HG03571 (cell line): ENCODE results near the gene THRB.

Experiments
- ATAC-seq: cut with Tn5 transposase; IDR thresholded peaks from one replicate; pipeline ENCODE4 v1.9.1; 2021; ENCODE audit not compliant: unreplicated experiment

THRB gene

DNA sequence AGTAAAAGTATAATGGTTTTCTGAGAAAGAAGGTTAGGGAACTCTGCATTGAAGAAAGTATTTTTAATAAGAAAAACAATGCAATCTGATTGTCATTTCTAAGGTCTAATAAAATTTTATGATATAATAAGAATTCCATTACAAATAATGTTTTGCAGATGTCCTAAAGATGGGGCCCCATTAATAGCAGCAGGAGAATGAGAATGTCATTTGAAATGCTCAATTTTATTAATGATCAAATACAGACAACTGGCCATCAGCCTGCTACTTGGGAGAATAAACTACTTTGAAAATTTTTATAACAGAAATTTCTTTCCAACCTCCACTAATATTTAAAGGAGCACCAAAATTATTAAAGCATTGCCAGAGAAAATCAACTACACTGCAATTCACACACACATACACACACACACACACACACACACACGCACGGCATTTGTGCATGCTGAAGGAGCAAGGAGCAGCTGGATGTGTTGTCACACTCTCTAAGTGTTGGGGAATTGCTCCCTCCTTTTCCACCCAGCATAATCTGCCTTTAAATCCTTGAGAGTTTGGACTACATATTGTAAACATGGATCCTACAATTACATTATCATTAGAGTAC is 109.5 kb downstream of the THRB start:
- ATAC-seq: no peak

DNA sequence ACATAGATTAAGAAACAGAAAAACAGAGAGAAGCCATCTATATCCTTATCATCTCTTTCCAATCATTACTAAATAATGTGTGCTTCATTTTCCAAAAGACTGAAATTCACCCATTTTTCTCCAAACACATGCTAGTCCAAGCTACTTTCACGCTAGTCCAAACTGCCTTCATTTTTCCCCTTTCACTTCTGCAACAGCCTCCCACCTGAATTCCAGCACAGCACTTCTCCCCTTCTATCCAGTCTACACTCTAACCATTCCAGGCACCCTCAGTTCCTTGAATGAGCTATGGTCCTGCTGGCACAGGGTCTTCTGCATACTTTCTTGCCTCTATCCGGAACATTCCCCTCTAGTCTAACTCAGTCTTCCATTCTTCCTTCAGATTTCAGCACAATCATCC is 112.0 kb downstream of the THRB start:
- no peak for ATAC-seq

DNA sequence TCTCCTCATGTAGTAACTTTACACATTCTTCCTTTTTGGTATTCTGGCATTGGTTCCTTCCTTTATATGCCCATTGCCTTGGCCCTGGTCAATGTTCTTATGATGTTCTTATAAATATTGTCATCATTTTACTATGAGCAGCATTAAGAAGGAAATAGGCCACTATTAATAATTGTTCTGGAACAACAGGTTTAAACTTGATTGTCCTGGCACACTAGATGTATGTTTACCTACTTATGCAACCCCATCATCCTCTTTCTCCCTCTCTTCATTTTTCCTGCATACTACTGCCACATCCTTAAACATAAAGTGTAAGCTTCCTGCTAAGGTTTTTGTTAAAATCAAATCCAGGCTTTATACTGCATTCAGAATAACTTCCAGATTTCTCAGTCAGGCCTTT is 114.7 kb downstream of the THRB start:
- ATAC-seq: no peak

DNA sequence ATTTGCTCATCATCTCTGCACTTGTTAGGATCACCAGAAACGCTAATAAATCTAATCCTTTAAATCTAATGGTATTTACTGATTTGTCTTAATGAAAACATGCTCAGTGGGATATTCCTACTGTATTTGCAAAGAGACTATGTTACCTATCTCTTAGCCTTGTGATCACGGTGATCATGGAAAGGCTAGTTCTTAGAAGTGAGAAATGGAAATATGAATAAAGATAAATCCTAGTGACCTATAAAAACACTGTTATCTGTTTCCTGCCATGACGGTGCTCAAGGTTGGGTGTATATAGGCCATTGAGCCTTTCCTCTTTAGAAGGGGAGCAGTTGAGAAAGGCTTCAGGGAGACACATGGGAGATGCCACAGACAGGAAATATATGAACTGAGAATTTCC is 116.3 kb downstream of the THRB start:
- no peak for ATAC-seq

DNA sequence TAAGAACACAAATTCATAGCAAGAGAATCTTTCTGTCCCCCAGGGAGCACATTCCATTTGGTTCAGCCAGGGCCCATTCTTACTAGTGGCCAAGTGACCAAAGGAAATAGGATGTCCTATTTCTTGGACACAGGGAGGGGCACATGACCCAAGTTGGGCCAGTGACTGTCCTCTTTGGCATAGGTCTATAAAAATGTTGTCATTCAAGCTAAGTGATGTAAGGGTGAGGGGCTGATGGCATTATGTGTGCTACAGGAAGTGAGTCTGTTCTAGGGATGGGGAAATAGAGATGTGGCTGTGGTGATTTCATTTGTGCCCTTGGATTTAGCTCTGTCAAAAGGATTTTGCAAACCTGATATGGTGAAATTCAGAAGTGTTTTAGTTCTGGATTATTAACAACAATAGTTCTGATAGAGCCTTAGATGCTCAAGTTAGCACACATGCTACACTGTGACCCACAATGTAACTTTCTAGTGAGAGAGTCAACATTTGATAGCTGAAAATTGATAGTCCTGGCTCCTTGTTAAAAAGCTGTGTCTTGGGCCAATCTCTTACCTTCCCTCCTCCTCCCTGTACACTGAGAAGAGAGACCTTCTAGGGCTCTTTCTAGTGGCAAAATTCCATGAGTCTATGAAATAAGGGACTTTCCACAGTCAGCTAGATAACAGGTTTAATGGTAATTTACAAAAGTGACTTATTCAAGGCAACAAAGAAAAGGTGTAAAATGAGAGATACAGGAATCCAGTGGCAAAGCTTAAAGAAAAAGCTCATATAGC is 117.2 kb downstream of the THRB start:
- no peak for ATAC-seq

DNA sequence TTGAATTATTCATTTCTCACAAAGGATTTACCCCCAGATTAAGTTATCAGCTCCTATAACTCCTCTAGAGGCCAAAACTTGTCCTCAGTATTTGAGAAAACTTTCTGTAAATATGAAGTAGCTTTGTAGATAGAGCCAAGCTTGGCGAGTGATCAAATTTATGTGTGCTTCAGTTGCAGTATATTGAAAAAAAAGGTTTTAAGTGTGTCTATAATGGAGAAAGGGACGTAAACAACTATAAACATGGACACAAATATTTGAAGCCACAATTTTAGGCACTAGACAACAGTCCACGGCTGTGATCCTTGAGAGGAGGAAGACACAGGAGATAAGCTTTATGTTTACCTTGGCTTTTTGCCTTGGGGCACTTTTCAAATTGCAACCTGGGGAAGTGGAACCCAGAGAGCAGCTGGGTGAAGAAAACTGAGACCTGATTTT is 118.7 kb downstream of the THRB start:
- no peak for ATAC-seq

DNA sequence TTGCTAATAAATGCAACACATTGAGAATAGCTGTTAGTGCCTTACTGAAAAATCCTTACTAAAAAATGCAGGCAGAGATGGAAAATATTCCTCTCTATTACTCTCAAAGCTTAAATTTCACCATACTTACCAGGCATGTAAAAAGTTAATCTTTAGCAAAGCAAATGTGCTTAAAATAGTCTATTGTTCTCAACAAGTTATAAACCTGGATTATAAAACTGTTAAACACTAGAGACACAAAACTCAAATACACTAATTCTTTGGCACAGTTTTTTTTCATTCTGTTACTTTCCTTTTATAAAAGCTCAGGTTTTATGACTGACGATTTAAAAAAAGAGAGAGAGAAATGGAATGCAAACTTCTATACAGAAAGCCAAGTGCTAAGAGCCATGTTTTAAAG is 119.8 kb downstream of the THRB start:
- no peak for ATAC-seq

DNA sequence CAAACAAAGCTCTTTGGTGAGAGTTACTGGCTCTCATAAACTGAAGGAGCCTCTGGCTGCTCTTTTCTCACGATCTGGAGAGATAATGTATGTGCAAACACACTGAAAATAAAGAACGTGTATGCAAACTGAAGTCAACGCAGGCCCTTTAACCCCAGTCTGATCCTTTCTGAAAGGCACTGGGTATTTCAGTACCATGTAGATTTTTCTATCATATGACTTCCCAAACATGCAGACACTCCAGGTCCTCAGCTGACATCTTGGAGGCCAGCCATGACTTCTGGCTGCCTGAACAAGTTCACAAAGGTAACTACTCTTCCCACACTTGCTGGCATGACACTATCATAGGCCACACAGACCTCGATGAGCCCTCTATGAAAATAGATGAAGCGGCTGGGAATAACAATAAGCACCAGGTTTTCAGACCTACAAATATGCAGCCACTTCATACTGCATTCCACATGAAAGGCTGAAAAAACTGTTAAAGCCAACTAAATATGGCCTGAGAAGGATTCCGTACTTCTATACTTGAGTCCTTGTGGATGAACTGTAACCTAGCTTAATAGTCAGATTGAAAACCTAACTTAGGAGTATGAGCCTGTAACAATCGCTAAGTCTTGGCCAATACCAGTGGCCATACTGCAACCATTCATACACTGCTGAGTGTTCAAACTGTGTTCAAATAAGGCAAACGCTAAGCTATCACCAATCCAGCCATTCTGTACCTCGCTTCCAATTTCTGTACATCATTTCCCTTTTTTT is 121.3 kb downstream of the THRB start:
- ATAC-seq: no peak

DNA sequence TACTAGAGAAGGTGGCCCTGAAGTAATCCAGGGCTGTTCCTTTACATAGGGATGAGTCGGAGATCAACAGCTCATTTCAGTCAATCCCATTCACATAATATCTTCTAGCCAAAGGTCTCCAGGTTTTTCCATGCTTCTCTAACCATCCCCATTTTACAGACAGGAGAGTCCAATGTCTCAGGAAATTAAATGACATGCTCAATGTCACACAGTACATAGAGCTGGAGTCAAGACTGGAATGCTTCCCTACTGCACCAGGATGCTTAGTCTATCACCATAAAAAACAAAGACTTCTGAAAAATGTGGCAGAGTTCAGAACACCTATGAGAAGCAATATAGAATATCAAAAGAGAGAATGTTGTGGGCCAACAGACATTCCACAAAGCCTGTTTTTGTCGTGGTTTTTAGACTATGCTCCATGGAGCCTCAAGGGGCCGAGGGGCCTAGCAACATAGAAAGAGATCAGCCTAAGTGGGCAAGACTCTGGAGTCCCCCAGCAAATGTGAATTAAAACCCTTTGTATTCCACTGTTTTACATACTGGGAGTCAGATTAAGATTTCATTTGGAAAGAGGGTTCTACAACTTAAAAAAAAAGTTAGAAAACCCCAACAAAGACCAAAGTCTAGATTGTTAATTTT is 122.0 kb downstream of the THRB start:
- no peak for ATAC-seq

DNA sequence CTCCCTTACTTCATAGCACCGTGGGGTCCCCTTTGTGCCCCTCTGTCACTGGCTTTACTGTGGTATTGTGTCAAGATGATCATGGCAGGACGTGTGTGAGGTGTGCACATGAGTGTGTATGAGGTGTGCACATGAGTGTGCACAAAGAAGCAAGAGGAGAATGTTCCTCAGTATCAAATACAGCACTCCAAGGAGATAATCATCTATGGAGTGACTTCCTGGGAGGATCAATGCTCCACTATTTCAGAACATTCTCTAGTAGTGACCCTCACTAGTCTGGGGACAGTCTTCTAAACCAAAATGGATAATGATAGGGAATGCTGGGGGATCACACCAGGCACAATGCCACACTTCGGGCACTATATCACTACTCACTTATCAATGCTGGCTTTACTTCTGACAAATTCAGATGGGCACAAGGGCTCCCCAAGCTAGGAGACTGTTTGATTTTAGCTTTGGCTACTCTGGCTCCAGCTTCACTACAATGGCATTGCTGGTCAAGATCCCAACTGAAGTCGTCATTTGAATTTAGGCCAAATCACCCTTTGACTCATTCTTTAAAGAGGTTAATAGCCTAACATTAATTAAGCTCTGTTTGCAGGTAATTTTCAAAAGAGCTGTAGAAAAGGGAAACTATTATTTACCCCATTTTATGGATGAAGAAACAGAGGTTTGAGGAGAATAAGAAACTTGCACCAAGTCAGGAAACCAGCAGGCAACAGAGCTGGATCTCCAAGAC is 124.1 kb downstream of the THRB start:
- ATAC-seq: no peak

DNA sequence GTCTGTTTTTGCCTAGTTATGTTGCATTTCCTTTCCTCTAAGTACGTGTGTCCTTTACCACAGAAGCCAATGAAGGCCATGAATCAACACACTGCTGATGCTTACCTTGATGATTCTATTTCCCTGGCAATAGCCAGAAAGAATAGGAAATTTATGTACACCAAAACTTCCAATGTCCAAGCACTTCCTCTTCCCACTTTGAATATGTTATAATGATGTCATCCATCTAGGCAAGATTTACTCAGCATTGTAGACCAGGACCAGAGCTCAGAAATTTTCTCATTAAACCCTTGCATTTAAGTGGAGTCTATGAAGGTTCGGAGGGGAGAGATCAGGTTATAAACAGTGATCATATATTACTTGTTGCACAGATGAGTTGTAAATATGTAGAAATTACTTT is 126.0 kb downstream of the THRB start:
- no peak for ATAC-seq

DNA sequence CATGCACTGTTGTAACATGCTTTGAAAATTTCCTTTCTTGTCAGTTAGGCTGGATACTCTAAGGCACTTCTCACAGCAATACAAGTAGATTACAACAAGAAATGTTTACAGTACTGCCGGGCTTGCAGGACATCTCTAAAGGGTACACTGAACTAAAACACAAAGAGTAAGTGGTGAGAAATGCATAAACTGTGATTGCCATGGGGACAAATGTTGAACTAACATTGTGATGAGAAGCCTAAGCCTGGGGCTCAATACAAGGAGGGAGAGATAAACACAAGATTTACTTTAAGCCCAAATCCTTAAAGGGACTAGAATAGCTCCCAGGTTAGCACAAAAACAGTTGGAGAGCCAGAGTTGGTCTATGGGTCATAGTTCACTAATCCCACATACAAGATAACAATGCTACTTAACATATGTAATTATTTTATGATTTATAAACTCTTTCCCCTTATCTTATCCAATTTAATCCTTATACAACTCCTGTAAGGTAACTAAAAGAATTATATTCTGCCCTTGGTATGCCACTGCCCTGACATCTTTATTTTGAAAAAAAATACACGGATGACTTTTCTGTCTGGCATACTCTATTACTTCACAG is 126.9 kb downstream of the THRB start:
- ATAC-seq: no peak

DNA sequence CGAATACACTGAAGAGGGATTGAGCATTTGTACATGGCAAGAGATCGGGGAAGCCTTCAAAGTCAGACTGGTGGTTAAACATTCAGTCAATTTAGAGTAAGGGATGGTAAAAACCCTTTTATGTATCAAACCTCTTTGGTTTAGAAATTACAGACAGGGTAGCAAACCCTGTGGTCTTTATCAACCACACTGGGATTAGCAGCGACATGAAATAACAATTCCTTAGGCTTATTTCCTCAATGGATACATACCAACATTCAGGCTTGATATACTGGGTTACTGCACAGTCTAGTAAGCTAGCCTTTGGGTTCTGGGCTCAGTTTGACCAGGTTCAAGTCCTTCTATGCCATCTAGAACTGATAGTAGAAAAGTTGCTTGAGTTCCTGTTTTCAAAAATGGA is 127.4 kb downstream of the THRB start:
- no peak for ATAC-seq

DNA sequence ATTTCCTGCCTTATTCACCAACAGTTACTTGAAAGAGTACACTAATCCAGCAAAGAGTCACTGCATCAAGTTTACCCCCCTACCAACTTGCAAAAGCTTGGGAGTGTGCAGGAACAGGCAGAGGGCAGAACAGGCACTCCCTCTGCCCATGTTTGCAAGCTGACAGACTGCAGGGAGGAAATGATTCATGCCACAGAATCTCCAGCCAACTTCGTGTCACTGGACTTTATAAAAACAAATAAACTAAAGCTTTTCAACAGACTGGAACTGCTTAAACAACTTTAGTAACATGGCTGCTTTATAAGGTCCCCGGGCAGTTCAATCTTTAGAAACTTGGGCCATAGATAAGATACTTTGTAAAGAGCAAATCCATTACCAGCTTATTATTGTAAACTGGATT is 129.5 kb downstream of the THRB start:
- ATAC-seq: no peak

DNA sequence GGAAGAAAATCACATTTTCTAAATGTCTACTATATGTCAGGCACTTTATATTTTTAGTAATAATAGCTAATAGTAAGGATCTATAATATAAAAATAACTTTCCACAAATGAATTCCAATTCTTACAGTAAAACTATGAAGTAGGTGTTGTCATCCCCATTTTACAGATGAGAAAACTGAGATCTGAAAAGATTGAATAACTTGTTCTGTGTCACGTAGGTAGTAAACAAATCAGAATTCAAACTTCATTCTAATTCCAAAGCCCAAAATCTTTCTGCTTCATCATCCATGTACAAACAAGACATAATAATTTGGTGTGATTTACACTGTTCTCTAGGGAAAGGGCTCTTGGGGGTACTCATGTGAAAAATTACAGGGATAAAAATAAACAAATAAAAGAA is 130.3 kb downstream of the THRB start:
- no peak for ATAC-seq

DNA sequence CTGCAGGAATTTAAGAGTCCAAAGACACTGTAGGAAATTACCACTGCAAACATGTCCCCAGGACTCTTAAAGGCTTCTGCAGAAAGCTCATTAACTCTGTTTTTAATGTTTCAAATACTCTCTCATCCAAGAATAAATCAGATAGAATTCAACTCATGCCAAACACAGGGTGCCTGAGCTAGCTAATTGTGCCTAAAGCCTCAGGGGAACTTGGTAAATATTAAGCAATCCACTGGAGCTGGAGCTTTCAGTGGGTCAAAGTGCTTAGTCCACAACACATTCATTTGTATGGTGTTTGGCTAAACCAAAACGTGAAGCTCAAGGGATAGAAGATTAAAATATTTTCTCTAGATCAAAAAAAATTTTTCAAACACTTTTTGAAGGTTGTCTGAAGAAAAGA is 131.4 kb downstream of the THRB start:
- no peak for ATAC-seq

DNA sequence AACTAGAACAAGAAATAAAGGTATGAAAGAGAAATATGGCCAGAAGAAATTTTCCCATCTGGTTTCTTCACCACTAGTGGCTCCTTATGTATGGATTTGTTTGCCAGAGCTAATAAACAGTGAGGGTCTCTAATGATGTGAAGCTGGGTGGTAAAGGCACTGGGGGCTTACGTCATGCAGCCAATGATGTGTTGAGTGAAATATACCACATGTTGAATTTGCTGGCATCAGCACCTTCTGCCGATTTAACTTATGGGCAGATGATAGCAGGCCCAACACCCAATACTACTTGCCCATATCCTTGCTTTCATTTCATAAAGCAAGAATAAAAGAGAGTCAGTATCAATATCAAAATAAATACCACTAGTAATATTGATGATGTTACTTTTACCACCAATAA is 133.0 kb downstream of the THRB start:
- no peak for ATAC-seq

DNA sequence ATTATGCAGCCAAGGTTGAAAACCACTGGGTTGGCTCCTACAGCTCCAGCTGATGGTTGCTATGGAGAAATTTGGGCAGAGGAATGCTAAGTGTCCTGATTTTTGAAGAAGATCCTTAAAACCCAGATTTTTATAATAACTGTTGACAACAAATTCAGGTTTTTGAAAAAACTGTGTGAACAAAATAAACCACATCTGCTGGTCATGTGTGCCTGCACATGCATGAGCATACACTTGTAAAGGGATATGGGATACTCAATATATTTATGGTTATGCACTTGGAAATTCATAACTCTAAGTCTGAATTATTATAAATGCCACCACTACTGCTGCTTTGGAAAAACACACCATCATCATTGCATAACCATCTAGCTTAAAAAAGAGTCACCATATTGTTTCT is 133.7 kb downstream of the THRB start:
- ATAC-seq: no peak

DNA sequence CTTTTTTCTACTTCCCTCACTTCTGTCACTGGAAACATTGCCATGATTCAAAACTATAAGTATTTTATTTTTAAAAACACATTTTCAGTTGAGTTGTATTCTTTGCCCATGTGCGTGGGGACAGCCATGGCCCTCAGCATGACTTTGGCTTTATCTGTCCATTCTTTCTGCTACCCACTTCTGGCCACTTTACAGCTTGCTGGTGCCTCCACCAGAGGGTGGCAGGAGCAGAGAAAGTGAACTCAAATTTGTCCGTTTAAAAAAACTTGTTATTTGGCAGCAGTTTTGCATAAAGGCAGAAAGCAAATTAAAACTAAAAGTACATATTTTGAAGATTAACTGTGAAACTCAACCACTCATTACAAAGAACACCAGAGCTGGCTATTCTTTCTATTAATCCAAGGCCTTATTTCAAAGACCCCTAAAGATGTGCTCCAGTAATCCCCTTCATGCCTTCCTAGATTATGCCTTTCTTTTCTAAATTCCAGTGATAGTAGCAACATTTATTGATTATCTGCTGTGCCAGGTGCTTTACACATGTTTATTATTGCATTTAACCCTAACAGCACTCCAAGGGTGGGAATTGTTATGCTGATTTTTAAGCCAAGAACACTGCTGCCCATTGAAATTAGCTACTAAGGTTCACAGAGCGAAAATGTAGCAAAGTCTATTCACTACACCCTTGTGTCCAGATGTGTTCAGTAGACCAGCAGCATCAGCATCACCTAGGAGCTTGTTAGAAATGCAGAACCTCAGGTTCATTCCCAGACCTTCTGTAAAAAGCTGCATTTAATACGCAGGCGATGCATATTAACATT is 134.8 kb downstream of the THRB start:
- no peak for ATAC-seq

DNA sequence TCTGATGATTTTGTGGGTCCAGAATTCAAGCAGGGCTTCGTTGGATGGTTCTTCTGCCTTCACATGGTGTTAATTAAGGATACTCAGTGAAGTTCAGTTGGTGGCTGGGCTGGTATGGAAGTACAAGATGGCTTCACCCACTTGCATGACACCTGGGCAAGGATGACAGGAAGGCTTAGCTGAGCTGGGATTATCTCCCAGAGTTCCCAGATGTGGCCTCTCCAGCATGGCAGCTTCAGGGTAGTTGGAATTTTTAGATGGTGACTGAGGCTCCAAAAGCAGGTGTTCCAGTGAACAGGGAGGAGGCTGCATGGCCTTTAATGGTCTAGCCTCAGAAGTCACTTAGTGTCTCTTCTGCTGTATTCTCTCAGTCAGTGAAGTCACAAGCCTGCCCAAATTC is 135.5 kb downstream of the THRB start:
- ATAC-seq: no peak
